ENCODE data around the gene CSNK1D.

The CSNK1D gene

DNA sequence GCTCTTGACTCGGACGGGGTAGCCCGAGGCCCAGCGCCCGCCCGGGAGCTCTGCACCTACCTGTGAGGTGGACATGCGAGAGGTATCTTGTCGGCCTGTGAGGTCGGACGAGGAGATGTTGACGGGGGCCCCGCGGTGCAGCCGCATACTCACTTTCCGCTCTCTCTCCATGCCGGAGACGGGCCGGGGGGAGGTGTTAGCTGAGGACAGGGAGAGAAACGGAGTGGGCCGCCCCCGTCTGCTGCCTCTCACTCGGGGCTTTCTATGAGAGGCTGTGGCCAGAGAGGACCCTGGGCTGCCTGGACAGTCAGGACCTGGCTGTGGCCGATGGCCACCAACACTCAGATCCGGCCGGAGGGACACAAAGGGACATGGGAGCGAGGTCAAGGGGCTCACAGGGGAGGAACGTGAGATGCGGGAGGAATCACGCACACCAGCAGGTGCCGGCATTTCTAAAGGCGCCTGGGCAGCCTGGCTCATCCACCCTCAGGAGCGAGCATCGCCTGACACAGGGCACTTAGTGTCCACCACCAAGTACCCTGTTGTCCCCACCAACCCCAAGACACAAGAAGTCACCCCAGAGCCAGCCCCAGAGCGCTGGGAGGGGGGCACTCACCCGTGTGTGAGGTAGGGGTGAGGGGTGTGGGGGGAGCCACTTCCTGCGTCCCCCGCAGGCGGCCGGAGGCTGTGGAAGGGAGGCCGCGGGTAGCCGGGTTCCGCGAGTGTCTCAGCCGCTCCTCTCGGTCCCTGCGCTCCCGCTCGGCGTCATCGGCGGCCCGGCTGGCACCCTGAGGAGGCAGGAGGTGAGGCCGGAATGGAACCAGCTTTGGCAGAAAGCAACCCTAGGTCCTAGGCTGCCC is 24.5 kb downstream of the CSNK1D start:
- DNase-seq: no peak

DNA sequence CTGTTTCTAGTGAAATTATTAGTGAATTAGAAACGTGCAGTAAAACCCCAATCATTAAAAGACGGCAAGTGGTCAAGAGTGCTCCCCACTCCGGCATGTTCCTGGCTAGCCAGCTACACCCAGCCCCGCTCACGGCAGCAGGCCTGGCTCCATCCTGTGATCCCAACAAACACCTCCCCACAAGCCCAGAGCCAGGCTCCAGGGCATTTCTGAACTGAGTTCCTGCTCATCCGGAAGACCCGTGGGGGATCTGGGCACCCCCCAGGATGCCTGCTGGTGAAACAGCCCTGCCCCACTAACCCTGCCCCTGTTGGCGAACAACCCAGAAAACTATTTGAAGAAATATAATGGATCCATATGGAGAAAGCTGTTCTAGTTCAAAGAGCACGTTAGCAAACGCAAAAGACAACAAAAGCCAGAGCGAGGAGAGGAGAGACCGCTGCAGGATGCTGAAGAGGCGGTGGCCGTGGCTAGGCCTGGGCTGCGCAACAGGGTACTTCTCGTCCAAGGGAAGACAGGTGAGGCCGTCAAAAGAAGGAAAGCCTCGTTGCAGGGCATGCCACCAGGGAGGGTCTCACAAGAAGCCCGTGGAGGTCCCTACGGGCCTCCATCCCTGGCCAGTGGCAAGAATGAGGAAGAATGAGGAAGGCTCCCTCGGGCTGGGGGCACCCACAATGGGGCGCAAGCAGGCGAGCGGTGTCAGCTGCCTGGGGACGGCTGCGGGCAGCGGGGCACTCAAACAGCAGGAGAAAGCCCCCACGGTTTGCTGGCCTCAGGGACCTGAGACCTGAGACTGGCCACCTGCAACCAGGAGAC is 25.4 kb downstream of the CSNK1D start:
- no peak for DNase-seq

DNA sequence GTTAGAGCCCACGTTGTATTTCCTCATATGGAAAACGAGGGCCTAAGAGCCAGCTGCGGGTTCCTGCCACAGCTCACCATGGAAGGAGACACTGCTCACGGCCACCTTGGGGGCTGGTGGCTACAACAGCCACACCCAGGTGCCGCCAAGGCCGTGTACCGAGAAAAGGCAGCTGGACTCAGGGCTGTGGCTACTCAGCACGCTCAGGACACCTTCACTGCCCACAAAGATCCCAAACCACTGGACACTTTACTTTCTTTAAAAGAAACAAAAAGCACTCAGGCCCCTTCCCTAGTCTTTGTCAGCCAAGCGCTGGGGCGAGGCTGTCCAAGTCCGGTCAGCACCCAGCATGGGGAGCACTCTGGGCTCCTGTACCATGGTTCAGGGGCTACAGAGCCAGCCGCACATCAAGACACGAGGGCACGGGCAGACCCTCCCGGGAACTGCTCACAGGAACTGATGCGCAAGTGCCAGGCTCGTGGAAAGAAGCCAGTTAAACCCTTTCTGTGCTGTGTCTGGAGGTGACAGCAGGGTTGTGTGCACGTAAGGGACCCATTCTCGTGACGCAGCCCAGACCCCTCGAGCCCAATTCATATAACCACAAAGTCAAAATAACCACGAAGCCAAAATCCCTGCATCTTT is 26.2 kb downstream of the CSNK1D start:
- DNase-seq: no peak

DNA sequence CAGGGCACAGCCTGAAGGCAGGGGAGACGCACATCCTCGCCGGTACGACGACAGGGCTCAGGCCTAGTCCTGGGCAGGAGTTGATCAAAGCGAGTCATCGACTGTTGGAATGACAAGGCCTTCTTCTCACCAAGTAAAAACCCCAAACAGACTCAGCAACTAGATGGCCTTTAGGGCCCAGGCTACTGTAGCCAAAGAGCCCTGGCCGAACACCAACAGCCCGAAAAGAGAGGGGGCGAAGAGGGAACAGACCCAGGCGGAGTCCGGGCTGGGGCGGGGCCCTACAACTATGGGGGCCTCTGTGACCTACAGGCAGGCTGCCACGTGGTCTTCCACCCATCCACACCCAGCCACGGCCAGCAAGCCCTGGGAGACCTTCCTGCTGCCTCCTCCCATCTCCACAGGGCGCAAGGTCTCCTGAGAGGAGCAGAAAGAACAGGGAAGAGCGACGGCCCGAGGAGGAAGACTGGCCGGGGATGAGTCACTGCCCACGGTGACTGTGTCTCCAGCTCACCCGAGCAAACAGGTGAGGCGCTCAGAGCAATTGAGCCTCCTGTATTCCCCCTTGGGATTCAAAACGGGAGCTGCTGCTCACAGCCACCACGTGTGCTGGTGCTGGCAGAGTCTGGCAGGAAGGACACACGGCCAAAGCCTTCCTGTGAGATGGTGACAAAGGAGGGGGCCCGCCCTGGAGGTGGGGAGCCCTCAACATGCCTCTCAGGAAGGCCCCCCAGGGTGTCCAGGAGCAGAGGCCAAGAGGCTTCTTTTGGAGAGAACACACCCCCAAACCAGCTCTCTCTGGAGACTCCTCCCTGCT is 26.9 kb downstream of the CSNK1D start:
- no peak for DNase-seq

DNA sequence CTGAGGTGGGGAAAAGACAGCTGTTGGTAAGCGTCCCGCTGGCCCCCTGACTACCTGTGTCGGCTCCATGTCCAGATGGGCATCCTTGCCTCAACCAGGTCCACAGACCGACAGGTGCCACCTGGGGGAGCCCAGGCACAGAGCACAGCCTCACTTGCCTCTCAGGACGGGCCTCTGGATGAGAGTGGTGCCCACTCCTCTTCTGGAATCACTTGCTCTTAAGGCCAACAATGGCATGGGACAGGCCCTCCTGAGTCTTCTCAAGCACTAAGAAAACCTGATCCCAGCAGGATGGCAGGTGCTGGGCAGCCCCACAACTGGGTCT is 27.5 kb downstream of the CSNK1D start:
- DNase-seq: no peak

DNA sequence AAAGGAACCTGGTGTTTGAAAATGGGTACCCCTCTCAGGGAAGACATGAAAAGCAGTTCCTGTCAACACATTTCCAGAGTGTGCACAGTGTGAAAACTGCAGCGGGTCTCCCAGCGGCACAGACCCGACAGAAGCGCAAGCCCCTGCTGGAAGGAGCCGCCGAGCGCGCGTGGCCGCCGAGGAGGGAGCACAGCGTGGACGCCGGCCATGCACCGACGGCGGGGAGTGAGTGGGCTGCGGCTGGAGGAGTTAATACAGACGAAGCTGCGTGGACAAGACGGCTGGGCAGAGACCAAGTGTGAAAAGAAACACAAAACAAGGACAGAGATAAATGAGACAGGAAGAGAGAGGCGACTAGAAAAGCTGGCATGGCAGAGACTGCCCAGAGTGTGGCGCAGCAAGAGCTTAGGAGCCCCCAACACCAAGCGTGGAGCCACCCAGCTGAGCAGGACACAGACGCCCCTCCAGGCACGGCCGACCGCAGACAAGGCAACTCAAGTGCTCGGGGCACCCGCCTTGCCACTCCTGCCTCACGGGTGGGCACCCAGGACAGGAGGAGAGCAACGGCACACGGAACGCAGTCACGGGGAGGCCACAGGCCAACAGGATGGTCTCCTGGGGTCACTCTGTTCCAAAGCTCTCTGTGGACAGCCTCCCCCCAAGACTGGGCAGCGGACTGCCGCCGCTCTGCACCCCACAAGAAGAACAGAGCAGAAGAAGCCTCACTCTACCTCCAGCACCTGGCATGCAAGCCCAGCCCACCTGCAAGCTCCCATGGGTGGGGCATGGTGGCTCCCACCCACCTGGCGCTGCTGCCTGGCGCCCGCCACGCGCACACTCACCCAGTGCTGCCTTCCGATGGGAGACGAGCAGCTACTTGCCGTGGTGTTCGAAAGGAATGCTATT is 28.1 kb downstream of the CSNK1D start:
- DNase-seq: no peak

DNA sequence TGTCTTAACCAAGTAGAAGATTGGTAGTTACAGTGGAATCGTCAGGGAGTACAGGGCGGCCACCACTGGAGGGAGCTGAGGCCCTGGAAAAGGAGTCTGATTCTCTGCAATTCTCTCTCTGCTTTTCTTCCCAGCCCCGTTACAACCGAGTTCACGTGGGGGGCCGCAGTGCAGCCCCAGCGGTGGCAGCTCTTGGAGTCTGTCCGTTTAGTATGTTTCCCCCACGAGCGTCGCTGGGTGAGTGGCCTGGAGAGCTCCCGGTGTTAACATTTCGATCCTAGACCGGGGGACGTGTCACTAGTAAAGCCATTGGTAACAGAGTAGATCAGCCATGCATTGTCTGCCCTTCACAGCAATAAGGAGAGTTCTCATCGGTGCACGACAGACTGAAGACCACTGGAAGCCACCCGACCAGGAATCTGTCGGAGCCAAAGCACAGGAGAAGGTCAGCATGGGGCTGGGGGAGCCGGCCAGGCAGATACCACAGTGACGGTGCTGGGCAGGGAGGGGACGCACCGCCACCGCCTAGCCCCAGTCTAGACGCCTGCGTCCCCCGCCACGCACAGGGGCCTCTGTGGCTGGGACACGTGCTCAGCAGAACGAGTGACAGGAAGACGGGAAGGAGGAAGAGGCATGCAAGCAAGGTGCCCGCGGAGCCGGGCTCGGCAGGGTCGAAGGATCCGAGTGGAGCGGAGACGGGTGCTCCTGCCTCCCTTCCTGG is 28.9 kb downstream of the CSNK1D start:
- no peak for DNase-seq

DNA sequence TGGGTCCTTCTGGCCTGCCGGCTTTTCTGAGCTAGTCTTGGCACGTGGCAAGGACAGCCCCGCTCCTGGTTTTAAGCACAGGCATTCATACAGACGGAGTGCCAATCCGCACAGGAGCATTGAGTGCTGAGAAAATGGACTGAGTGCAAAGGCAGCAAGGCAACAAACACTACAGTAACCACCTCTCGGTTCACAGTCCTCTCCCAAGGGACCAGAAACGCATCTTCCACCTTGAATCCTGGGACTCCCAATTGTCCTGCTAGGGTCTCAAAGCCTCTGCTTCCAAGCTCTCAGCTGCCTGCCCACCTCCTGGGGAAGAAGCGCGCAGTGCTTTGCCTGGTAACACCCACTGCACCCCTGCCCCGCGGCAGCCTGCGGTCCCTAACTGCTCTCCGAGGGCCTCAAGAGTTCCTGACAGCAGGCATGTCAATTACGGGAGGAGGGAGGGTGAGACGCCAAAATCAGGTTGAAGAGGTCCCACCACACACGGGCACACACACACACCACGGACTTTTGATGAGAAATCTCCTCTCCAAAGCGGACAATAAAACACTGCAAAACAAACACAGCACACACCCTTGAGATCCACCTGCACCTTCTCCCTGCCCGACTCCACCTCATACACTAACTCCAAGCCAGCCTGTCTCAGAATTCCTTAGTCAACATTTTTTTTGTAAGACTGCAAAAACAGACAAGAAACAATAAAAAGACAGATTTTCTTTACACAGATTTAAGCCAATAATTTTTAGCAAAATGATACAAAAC is 29.7 kb downstream of the CSNK1D start:
- DNase-seq: no peak

DNA sequence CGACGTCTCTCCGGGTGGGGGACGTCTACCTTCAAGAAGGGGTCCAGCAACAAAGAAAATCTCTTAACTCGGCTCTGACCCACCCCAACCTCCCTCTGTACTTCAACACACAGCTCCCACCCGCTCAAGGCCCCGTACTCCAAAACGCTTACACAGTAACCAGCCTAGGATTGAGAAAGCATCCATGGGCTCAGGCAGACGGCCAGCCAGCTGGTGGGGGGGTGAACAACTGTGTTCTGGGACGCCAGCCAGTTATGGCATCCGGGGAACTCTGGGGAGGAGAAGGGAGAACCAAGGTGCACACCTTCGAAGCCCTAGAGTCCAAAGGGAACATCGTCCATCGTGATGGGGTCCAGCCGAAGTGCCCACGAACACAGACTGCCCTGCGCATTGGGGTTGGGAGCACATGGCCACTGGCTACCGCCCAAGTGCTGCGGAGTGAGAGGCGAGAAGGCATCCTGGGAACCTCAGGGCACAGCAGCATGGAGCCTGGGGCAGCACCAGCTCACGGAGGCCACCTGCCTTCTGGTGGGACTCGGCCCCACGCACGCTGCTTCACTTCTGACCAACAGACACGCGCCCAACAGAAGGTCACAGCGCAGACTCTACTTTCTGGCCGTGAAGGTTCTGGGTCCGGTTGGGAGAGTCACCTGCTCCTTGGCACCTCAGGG is 30.4 kb downstream of the CSNK1D start:
- DNase-seq: no peak

DNA sequence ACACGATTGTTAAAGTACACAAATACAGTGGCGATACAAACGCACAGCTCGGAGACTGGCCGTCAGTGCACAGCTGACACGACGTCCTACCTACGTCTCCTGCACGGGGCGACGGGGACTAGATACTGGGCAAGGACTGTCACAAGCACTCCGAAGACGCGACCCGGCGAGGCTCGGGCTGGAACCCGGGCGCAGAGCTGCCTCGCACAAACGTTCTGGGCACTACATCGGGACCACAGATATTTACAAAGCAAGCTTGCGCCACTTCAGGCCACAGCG is 30.9 kb downstream of the CSNK1D start:
- no peak for DNase-seq

DNA sequence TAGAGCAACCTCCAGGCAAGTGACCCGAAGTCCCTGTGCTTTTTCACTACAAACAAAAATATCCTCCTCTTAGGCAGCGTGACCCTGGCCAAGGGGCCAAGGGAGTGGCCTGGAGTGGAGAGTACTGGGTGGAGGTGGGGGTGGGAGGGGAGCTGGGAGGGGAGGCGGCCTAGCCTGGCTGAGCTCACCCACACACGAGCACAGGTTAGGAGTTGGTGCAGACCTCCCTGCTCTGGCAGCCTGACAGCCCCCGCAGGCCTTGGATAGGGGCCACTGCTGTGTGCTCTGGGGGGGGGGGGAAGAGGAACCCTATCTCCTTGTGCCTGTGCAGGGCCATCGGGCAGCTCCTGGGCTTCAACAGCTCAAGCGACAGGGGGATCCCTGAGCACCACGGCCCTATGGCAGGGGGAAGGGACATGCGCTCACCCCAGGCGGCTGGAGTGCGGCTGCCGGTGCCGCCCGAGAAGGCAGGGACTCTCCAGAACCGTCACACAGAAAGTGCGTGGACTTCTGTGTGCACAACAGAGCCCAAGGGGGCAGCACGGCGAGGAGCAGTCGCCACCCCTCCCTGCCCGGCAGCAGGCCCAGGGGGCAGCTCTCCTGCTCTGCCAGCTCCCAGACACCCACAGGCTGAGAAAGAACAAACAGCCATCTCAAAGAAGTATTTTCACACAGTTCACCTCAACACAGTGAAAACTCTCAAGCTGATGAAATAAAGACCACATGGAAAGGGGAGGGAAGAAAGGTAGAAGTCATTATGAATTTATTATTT is 31.4 kb downstream of the CSNK1D start:
- no peak for DNase-seq

DNA sequence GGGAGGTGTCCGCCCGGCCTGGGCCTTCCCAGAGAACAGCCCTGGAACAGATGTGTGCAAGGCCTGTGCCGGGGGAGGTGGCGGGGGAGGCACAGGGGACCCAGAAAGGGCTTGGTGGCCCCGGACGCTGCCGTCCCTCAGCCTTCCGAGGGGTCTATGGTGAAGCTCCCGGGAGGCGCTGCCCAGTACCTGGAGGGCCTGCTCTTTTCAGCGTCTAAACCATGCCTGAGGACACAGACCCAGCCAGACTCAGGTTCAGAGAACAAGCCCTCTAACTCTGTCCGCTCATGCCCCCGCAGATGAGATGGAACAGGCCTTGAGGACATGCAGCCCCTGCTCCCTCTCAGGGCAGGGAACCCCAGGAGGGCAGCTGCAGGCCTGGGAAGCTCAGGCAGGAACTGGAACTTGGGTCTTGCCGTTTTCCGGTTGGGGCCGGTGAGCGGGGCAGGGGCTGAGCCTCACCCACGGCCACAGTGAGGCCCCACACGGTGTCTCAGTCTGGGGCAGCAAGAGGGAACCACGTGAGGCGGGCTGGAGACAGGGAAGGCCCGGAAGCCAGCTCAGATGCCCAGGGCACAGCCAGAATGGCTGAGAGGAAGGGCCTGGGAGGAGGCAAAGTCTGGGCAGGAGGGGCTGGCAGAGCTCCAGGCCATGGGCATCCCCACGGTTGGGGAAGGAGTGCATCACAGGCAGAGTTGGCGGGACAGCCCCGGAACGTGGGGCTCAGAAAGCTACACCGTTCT is 32.1 kb downstream of the CSNK1D start:
- DNase-seq: no peak

DNA sequence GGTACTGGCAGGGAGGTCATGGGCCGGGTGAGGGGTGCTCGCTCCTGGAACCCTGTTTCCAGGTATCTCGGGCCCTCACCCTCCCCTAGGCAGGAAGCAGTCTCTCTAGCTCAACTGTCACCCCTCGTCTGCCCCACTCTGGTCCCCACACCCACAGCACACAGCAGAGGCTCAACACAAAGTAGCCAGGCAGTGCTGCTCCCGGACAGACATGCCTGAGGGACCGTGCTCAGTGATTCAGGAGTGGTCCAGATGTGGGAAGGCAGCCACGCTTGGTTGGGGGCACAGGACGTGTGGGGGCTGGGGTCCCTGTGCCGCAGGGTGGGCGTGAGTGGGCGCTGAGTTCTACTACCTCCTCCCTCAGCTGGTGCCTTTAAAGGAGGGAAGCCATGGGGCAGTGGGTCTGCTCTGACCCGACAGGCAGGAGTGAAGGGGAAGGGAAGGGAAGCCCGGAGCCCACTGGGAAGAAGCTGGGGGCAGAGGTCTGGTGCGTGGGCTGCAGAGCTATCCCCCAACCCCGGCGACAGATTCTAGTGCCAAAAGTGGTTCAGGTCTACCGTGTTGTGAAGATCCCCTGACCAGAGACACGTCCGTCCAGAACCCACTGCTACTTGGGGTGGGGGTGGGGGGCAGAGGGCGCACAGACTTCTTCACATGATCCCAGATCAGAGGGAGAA is 32.9 kb downstream of the CSNK1D start:
- DNase-seq: no peak

DNA sequence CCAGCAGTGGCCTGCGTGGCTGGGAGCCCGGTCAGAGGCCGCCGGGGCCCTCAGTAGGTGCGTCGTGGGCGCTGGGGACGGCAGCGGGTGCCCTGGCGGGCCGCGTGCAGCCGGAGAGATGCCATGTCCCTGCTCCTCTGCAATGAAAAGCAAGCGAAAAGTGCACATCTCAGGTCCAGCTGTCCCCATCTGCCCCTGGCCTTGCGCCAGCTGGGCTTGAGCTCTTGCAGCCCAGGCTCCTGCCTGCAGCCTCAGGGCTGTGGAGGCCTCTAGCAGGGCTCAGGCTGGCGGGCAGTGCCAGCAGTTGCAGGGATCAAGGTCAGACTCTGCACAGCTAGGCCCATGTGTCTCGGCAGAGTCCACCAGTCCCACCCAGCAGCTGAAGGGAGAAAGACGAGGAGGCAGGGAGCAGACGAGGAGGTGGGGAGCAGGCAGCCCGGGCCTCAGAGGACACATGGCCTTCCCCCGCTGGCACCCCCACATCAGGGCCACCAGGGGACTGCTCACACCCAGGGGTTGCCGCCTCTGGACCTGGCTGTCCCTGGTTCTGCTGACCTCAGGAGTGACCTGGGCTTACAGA is 33.5 kb downstream of the CSNK1D start:
- no peak for DNase-seq

DNA sequence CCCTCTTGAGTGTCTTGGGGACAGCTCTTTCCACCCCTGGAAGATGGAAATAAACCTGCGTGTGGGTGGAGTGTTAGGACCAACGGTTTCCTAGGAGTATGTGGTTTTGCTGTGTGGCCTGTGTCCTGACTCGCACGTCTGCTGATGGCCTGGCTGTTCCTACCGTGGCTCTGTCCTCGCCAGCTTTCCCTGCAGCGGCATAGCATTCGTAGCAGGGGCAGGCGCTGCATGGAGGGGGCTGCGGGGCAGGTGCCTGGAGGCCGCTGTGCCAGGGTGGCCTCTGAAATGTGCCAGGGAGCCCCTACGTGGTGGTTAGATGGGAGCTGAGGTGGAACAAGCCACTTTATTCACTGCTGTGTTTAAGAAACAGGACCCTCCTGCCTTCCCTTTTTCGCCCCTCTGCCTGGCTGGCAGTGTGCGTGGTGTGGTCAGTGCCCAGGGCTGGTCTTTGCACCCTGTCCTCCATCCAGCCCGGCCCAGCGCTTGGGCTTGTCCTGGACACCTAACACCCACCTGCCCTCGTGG is 34.0 kb downstream of the CSNK1D start:
- DNase-seq: no peak

DNA sequence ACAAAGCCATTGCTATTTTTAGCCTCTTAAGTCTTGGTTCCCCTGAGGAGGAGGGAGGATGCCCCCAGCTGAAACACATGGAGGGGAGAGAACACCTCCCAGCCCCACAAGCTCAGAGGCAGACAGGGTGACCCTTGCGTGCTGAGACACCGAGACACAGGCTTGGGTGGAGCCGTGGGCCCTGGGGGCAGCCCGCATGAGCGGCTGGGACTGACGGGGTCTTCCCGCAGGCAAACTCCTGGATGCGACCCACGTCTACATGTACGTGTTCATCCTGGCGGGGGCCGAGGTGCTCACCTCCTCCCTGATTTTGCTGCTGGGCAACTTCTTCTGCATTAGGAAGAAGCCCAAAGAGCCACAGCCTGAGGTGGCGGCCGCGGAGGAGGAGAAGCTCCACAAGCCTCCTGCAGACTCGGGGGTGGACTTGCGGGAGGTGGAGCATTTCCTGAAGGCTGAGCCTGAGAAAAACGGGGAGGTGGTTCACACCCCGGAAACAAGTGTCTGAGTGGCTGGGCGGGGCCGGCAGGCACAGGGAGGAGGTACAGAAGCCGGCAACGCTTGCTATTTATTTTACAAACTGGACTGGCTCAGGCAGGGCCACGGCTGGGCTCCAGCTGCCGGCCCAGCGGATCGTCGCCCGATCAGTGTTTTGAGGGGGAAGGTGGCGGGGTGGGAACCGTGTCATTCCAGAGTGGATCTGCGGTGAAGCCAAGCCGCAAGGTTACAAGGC is 34.9 kb downstream of the CSNK1D start:
- no peak for DNase-seq
